Suppressor macrophage (primary cell): Measurements from ENCODE around the gene MECP2.

Experiments
- DNase-seq, 4 experiments: peaks; one replicate each; pipeline ENCODE4 v3.0.0-alpha.2; 2020 to 2022

Gene MECP2

DNA sequence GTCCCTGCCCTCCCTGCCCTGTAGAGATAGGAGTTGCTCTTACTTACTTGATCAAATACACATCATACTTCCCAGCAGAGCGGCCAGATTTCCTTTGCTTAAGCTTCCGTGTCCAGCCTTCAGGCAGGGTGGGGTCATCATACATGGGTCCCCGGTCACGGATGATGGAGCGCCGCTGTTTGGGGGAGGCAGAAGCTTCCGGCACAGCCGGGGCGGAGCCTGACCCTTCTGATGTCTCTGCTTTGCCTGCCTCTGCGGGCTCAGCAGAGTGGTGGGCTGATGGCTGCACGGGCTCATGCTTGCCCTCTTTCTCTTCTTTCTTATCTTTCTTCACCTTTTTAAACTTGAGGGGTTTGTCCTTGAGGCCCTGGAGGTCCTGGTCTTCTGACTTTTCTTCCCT lies 65.4 kb downstream of the MECP2 start:
- DNase-seq: no peak

GRCh38 chrX:154030715-154031305 lies 66.7 kb downstream of the MECP2 start:
- no peak for DNase-seq

- no peak for DNase-seq
These were observed 67.3 kb downstream of the MECP2 start for GRCh38 chrX:154030266-154030665.

GRCh38 chrX:154029439-154029838 lies 68.1 kb downstream of the MECP2 start:
- DNase-seq: no peak

DNA sequence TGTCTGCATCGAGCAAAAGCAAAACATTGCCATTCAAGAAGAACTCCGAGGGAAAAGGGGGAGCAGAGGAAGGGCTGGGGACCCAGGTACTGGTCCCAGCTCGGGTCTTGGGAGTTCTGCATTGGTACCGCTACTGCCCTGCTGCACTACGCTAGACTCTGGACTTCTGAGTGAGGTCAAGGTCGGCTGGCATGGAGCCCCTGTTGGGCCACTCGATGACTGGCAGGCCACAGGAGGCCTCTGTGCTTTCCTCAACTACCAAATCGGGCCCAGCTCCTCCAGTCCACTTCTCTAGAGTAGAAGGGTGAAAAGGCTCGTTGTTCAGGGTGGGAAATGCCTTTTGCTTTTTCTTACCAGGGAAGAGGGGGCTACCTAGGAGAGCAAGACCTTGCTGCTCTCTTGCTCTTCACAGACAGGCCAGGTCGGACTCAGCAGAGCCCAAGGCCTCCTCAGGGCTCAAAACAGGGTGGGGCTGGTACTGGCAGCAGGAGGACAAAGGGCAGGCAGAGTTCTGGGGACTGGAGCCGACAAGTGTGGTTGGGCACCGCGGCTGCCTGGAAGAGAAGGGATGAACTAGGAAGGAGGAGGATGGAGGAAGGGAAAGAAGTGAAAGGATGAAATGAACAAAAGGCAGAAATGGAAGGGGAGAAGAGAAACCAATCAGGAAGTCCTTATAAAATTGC lies 68.9 kb downstream of the MECP2 start:
- no peak for DNase-seq

DNA sequence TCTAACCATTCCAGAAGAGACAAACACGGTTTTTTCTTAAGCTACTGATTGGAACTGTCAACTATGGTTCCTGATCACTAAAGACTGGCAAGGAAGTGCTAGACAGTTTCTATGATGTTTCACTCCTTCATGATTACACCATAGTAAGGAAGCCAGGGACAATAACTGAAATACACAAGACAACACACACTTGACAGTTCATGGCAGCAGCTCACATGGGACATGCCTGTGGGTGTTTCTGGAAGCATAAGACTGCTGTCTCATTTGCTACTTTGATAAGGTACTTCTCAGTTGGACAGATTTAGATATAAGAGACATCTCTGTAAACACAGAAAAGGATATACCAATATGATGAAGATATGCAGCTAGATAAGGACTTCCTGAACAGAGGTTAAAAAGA lies 69.5 kb downstream of the MECP2 start:
- peak; percentile 17 to 58 (median 51) for DNase-seq

- no peak for DNase-seq
These were observed 70.5 kb downstream of the MECP2 start for GRCh38 chrX:154027022-154027402.

DNA sequence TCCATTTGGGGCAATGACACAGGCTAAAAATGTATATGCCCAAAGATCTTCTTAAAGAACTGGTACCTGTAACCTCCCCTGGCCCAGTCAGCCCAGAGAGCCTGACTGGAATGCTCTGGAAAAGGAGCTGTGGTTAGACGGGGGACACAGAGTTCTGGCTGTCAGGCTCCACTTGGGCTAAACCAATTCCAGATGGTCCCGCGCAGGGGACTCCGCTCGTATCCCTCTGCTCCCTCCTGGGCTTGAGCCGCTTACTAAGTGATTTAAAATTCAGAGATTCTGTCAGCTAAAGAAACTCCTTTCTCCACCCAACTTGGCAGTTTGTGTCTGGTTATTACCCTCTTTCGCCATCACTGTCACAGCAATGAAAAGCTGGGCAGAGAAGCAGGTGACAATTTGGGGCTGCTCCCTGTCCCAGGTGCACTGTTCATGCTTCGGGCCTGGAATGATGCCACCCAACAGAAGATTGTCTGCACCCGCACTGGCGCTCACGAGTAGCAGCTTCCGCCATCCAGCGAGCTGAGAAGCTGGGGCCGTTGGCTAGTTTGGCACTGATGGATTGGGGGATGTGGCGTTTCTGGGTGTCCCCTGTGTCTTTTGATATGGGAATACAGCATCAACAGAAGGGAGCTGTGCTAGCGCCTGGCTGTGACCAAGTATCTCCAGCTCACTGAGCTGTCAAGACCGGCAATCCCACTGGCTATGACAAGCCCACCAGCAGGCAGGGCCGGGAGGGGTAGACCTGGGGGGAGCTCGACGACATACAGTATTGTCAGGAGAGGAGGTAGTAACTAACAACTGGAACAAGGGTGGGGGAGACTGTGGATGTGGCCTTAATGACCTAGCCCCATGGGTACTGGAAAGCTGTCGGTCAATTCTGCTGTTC lies 71.1 kb downstream of the MECP2 start:
- no peak for DNase-seq

DNA sequence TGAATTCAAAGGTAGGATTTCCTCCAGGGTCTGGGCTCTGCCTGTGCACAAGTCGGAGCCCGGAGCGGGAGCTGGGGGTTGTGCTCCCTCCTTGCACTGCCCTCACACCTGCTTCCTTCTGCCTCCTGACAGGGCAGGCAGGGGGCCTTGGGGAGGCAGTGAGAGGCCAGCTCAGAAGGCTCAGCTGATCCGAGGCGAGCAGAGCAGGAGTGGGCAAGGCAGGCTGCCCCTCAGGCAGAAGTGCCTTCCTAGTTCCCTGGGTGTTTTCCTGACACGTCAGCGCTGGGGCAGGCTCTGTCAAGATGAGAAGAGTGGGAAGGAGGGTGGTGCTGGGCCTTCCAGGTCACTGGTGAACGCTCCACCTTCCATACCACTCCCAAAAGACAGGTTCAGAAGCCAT lies 72.3 kb downstream of the MECP2 start:
- DNase-seq: peak in 2 of 4 experiments; percentile 4 to 28

DNA sequence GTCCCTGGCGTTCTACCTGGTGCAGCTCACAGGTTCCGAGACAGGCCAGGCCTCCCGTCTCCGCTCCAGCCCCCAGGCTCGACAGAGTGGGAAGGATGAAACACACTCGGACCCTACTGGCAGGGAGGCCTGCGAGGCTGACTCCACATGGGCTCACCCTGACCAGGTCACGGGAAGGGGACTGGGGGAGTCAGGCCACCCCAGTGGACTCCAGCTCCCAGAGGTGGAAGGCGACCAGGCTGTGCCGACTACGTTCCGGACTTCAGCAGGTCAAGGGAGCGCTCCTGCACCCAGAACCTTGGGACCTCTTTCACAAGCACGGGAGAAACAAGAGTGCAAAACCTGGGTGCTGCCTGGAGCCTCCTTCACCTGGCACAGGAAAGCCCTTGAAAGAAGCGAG lies 73.2 kb downstream of the MECP2 start:
- no peak for DNase-seq

- DNase-seq: no peak
These were observed 74.1 kb downstream of the MECP2 start for GRCh38 chrX:154023276-154024000.

GRCh38 chrX:154022108-154022507 lies 75.4 kb downstream of the MECP2 start:
- no peak for DNase-seq

DNA sequence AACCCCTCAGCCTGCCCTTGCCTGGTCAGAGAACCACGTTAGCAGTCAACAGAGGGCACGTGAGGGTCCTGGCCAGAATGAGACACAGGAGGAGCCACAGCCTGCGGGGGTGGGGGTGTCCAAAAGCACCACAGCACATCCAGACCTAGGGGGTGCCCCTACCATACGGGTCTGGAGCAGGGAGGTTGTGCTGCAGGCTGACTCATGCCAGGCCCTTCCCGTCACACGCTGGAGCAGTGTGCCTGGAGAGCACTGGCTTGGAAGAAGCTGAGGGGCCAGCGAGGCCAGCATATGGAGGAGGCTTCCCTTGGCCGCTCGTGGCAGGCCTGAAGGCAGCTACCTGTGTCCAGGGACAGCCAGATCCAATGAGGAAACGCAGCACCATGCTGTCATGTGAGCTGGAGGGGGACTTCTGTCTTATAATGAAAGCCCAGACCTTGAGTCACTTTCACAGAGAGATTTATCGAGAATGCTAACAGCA lies 76.3 kb downstream of the MECP2 start:
- DNase-seq: peak; percentile 46 to 69 (median 62)

- DNase-seq: peak; percentile 72 to 81 (median 76)
These were observed 76.9 kb downstream of the MECP2 start for GRCh38 chrX:154020536-154021115.

DNA sequence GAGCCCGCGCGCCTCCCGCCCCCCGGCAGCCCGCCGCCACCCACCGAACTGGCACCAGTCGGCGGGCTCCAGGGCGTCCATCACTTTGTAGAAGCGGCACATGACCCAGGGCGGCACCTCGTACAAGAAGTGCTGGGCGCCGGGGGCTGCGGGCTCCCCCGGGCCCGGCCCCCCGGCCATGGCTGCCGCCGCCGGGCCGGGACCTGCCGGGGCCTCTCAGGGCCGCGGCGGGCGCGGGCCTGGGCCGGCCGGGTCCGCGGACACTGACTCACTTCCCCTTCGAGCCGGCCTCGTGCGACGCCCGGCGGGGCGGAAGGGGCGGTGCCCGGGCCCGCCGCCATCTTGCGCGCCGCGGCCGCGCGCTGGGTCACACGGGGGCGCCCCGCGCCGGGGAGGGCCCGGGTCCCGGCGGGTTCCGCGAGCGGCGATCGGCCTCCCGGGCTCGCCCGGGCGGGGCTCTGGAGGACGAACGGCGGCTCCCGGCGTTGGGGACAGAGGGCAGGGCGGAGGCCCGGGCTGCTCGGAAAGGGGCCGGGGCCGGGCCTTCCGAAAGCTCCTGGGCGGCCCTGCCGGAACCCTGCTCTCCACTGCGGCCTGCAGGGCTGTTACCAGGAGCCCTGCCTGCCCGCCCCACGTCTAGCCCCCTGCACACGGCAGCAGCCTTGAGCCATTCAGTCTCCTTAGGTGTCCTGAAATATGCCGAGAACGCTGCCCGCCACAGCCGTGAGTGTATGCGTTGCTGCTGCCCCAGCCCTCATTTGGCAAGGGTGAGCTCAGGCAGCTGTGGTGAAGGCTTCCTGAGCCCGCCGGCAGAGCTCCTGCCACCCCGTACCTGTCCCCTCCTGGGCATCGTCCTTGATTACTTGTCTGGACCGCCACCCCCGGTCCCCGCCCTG lies 77.6 kb downstream of the MECP2 start, which contains the start of gene IRAK1:
Gene IRAK1, minus strand, starts transcription at position 270 of the 896 bp plus-strand sequence. Its CDS starts 90 bp downstream, at position 180.
- DNase-seq: peak; percentile 80 to 92 (median 86)

DNA sequence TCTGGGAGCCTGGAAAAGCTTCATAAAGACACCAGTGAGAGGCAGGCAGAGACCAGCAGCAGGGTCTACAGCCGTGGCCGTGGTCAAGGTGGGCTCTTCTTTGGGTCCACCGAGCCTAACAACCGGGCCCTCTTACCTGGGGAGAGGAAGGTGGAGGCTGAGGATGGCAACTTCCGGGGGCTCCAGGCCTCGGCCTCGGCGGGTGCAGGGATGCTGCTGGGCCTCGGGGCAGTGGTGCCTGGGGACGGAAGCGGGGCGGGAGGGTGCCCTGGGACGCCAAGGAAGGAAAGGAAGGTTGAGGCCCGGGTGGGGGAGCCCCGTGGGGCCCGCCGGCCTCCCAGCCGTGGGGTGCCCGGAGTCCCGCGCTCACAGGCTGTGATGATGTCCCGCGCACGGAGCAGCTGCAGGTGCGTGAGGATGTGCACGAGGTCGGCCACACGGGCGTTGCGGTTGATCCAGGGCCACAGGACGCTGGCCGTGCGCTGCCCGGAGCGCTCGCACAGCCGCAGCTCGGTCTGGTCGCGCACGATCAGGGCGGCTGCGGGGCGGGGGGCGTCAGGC lies 78.4 kb downstream of the MECP2 start:
- peak in 1 of 4 experiments; percentile 42 for DNase-seq

- DNase-seq: peak in 1 of 4 experiments; percentile 29
These were observed 78.9 kb downstream of the MECP2 start for GRCh38 chrX:154018518-154019060.

GRCh38 chrX:154017766-154018517 lies 79.6 kb downstream of the MECP2 start:
- DNase-seq: no peak

DNA sequence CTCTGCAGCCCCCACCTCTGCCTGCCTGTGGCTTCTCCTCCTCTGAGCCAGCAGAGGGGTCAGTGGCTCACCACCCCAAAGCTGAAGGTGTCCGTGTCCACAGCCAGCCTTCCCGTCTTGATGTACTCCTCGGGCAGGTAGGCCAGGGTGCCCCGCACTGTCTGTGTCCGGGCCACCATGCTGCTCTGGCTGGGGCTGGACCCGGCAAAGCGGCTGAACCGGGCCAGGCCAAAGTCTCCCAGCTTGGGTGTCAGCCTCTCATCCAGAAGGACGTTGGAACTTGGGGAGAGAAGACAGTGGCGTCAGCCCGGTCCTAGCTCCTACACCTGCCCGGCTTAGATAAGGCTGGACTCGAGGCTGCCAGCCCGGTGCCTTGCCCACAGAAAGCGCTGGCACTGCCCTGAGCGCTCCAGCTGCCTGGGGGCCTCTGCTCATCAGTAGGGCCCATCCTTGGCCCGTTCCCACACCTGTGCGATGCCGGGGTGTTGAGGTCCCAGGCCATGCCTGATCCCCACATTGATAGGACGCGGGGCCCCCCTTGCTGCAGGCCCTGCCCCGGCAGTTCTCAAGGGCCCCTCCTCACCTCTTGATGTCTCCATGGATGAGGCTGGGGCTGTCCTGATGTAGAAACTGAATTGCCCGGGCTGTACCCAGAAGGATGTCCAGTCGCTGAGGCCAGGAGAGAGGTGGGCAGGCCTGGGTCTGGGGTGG lies 81.0 kb downstream of the MECP2 start:
- no peak for DNase-seq
